ENCODE data around the gene EMID1.

DNA sequence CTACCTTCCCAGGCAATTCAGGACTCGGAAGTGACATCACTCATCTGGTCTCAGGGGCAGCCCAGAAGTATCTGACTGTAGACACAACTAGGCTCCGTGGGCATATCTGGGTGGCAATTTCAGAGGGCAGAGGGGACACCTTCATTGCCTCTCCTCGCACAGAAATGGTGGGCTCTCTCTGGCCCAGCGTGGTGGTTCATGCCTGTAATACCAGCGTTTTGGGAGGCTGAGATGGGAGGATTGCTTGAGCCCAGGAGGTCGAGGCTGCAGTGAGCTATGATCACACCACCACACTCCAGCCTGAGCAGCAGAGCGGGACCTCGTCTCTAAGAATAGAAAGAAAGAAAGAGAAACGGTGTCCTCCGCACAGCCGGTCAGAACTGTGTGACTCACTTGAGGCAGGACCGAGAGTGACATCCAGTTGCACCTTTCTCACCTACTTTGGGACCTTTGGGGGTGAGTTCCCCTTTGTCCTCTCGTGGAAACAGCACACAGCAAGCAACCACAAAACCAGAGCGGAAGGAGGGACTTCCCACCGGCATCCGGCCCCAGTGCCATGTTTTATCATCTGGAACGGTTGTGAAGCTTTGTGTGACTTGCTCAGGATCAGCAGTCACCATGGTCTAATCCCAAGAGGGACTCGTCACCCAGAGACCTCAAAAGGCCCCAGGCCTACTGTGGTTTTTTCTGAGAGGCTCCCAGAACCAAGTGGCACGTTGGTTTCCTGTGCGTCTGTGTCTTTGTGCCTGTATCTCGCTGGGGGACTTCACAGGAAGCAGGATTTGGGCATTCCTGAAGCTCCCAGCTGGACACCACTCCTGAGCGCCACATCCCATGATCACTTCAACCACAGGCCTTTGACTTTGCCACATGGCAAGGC is 38.4 kb upstream of the EMID1 start:
- TF ChIP-seq, protein P1, sequence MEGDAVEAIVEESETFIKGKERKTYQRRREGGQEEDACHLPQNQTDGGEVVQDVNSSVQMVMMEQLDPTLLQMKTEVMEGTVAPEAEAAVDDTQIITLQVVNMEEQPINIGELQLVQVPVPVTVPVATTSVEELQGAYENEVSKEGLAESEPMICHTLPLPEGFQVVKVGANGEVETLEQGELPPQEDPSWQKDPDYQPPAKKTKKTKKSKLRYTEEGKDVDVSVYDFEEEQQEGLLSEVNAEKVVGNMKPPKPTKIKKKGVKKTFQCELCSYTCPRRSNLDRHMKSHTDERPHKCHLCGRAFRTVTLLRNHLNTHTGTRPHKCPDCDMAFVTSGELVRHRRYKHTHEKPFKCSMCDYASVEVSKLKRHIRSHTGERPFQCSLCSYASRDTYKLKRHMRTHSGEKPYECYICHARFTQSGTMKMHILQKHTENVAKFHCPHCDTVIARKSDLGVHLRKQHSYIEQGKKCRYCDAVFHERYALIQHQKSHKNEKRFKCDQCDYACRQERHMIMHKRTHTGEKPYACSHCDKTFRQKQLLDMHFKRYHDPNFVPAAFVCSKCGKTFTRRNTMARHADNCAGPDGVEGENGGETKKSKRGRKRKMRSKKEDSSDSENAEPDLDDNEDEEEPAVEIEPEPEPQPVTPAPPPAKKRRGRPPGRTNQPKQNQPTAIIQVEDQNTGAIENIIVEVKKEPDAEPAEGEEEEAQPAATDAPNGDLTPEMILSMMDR (conservative IDR thresholded peaks at IDR 0.05): no peak
- TF ChIP-seq EZH2 (IDR thresholded peaks at IDR 0.05; ENCODE audit: low read depth): no peak

Measured in PC-9 (cell line).